OCI-LY1 (cell line): Measurements from ENCODE around the gene ABCG8.

Source experiments
- H2AFZ ChIP-seq: fragments of 200-600 bp; sonication (generic), shearing (Covaris generic); 2 replicates; pipeline ENCODE4 v1.6.0; 2014; ENCODE audit warnings: antibody characterized with exemption, mild to moderate bottlenecking, low read length
- H3F3A ChIP-seq: fragments of 200-600 bp; sonication (generic), shearing (Covaris generic); 2 replicates; pipeline ENCODE4 v1.6.0; 2014; ENCODE audit warnings: mild to moderate bottlenecking, antibody characterized with exemption, low read length, moderate library complexity; ENCODE audit not compliant: insufficient read depth
- H3K27ac ChIP-seq: fragments of 200-600 bp; sonication (generic); 2 replicates; pipeline ENCODE4 v1.5.1; 2014; ENCODE audit warnings: low read length, mixed run types, mild to moderate bottlenecking, low read depth; ENCODE audit not compliant: poor library complexity, severe bottlenecking
- H3K27me3 ChIP-seq: fragments of 200-600 bp; sonication (generic); 2 replicates; pipeline ENCODE4 v1.6.0; 2014; ENCODE audit warnings: antibody characterized with exemption, mild to moderate bottlenecking, low read length, moderate library complexity; ENCODE audit not compliant: insufficient read depth
- H3K36me3 ChIP-seq: fragments of 200-600 bp; sonication (generic); 2 replicates; pipeline ENCODE4 v1.6.1; 2014; ENCODE audit warnings: mild to moderate bottlenecking, antibody characterized with exemption, low read length, moderate library complexity, mixed read lengths; ENCODE audit not compliant: insufficient read depth
- H3K4me1 ChIP-seq: fragments of 200-600 bp; sonication (generic); 2 replicates; pipeline ENCODE4 v1.5.1; 2014; ENCODE audit warnings: mild to moderate bottlenecking, low read length, moderate library complexity; ENCODE audit not compliant: insufficient read depth, severe bottlenecking
- H3K4me2 ChIP-seq: fragments of 200-600 bp; sonication (generic), shearing (Covaris generic); 2 replicates; pipeline ENCODE4 v1.6.1; 2014; ENCODE audit warnings: low read length
- H3K4me3 ChIP-seq: fragments of 200-600 bp; sonication (generic); 2 replicates; pipeline ENCODE4 v1.5.1; 2014; ENCODE audit warnings: low read length, low read depth, mild to moderate bottlenecking, mixed read lengths; ENCODE audit not compliant: poor library complexity, severe bottlenecking
- H3K79me2 ChIP-seq: fragments of 200-600 bp; shearing (Covaris generic); 2 replicates; pipeline ENCODE4 v1.6.1; 2016; ENCODE audit warnings: mixed run types, low read length, mixed read lengths; ENCODE audit not compliant: insufficient read depth
- H3K9ac ChIP-seq: fragments of 200-600 bp; sonication (generic), shearing (Covaris generic); 2 replicates; pipeline ENCODE4 v1.6.1; 2014; ENCODE audit warnings: mild to moderate bottlenecking, low read length, mixed read lengths
- H3K9me2 ChIP-seq: fragments of 200-600 bp; sonication (generic), shearing (Covaris generic); 2 replicates; pipeline ENCODE4 v1.6.1; 2014; ENCODE audit warnings: low read depth, mild to moderate bottlenecking, low read length, mixed read lengths
- H3K9me3 ChIP-seq: fragments of 200-600 bp; shearing (Covaris generic); 2 replicates; pipeline ENCODE4 v1.6.1; 2014; ENCODE audit warnings: low read length, mixed read lengths
- H4K20me1 ChIP-seq: fragments of 200-600 bp; sonication (generic), shearing (Covaris generic); 2 replicates; pipeline ENCODE4 v1.6.0; 2016; ENCODE audit warnings: mild to moderate bottlenecking, low read length; ENCODE audit not compliant: insufficient read depth
- CTCF ChIP-seq: fragments of 200-600 bp; sonication (generic), shearing (Covaris generic); IDR thresholded peaks from 2 replicates; pipeline ENCODE4 v1.5.1; 2017; ENCODE audit warnings: mild to moderate bottlenecking, antibody characterized with exemption, low read length, moderate library complexity, mixed read lengths
- EZH2 ChIP-seq: fragments of 200-600 bp; sonication (generic), shearing (Covaris generic); IDR thresholded peaks from 2 replicates; pipeline ENCODE4 v1.8.0; 2017; ENCODE audit warnings: borderline replicate concordance, mixed run types, mild to moderate bottlenecking, antibody characterized with exemption, low read length, moderate library complexity, mixed read lengths

ABCG8 gene

GRCh38 chr2:43819491-43820163 is 19.1 kb upstream of the ABCG8 start:
- Histone ChIP-seq H3K4me1 (no peaks in the 10 kb centered on the region), H3K27me3 (no peaks in the 10 kb centered on the region), H3K27ac (no peak overlapping the region), H4K20me1 (no peaks in the 10 kb centered on the region), H3K9me3 (no peaks in the 10 kb centered on the region), H3K9me2 (no peaks in the 10 kb centered on the region), H3K36me3 (no peaks in the 10 kb centered on the region), H3K4me2 (no peak overlapping the region), H3K9ac (no peak overlapping the region), H3K4me3 (no peak overlapping the region), H2AFZ (no peak overlapping the region), H3F3A (no peaks in the 10 kb centered on the region), H3K79me2 (no peaks in the 10 kb centered on the region)
- TF ChIP-seq CTCF (no peak), EZH2 (no peak)

DNA sequence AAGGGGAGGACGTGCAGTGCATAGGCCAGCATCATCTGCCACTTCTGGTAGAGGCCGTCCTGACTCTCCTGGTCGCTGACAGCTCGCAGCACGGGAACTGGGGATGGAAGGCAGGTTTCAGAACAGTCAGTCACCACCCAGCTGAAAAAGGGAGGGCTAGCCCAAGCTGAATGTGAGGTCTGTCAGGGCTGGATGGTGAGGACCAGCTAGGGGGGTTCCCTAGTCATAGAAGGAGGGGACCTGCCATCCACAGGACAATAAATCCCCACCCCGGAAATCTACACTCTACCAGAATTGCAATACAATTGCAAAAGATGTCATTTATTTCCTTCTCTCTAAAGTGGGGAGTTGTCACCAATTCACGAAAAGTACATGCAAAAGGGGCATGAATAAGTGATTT is 15.9 kb upstream of the ABCG8 start:
- Histone ChIP-seq H2AFZ (no peak overlapping the region), H3K36me3 (no peaks in the 10 kb centered on the region), H4K20me1 (no peaks in the 10 kb centered on the region), H3K9me3 (no peaks in the 10 kb centered on the region), H3K79me2 (no peaks in the 10 kb centered on the region), H3K27me3 (no peaks in the 10 kb centered on the region), H3K4me1 (no peaks in the 10 kb centered on the region), H3F3A (no peaks in the 10 kb centered on the region), H3K4me3 (no peak overlapping the region), H3K27ac (no peak overlapping the region), H3K9ac (no peak overlapping the region), H3K4me2 (no peak overlapping the region), H3K9me2 (no peaks in the 10 kb centered on the region)
- TF ChIP-seq EZH2 (no peak), CTCF (no peak)

DNA sequence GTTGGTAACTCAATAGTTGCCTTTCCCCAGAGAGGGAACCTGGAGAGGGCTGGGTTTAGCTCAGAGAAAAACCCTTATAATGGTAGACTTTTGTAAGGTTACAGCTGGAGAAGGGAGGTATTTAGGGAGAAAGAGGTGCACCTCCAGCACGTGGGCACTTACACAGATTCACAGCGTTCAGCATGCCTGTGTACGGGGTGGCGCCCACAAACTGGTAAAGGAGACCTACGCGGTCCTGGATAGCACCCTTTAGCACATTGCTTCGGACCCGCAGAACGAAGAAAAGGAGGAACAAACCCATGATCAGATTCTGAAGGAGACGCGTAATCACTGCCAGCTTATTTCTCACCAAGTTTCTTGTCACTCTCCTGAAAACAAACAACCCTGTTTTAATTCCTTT is 15.0 kb upstream of the ABCG8 start:
- Histone ChIP-seq H3F3A (no peaks in the 10 kb centered on the region), H3K27me3 (no peaks in the 10 kb centered on the region), H3K4me2 (no peak overlapping the region), H3K9ac (no peak overlapping the region), H3K79me2 (no peaks in the 10 kb centered on the region), H3K4me1 (no peaks in the 10 kb centered on the region), H3K36me3 (no peaks in the 10 kb centered on the region), H3K9me3 (no peaks in the 10 kb centered on the region), H2AFZ (no peak overlapping the region), H3K4me3 (no peak overlapping the region), H4K20me1 (no peaks in the 10 kb centered on the region), H3K27ac (no peak overlapping the region), H3K9me2 (no peaks in the 10 kb centered on the region)
- no peak for TF ChIP-seq CTCF
- no peak for TF ChIP-seq EZH2
